GM12891 (cell line): ENCODE measurements around the gene SMIM20.

Experiments
- PAX5 ChIP-seq: IDR thresholded peaks from 2 replicates; pipeline ENCODE4 v1.6.1; 2011; ENCODE audit warnings: low read length, moderate library complexity, mild to moderate bottlenecking; ENCODE audit not compliant: insufficient read depth, severe bottlenecking
- POLR2A ChIP-seq: IDR thresholded peaks from 2 replicates; pipeline ENCODE4 v1.6.1; 2011; ENCODE audit warnings: low read depth, low read length, control low read depth
- POLR2AphosphoS5 ChIP-seq: IDR thresholded peaks from 2 replicates; pipeline ENCODE4 v1.6.1; 2011; ENCODE audit warnings: low read depth, low read length, control low read depth
- POU2F2 ChIP-seq: IDR thresholded peaks from 2 replicates; pipeline ENCODE4 v1.6.1; 2011; ENCODE audit warnings: low read depth, mild to moderate bottlenecking, control low read depth, low read length, moderate library complexity
- TAF1 ChIP-seq: IDR thresholded peaks from 2 replicates; pipeline ENCODE4 v1.6.1; 2011; ENCODE audit warnings: low read depth, low read length, control low read depth

DNA sequence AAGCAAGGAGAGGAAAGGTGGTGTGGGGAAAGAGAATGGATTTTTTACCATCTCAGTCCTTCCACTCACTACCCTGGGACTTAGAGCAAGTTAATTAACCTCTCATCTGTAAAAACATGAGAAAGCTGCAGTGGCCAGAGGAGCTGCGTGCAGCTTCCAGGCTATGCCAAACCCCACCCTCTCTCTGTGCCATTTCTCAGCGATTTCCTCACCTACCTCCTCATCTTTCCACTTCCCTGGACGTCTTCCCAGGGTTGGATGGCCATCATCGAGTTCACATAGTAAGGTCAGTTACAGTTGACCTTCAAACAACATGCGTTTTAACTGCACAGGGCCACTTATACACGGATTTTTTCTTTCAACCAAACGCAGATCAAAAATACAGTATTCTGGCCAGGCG lies 64.3 kb downstream of the SMIM20 start:
- TF ChIP-seq POLR2AphosphoS5, result no peak
- no peak for TF ChIP-seq PAX5
- no peak for TF ChIP-seq POU2F2
- no peak for TF ChIP-seq TAF1
- no peak for TF ChIP-seq POLR2A
